SH-SY5Y (cell line): ENCODE data around the gene TMEM139.
A peak's percentile ranks its signal among the peaks of the same experiment; 100 is the strongest.

Experiments
- GATA2 ChIP-seq: IDR thresholded peaks from 2 replicates; pipeline ENCODE4 v1.6.1; 2011; ENCODE audit warnings: mild to moderate bottlenecking, low read depth, low read length
- GATA3 ChIP-seq: IDR thresholded peaks from 2 replicates; pipeline ENCODE4 v1.6.1; 2011; ENCODE audit warnings: low read depth, mild to moderate bottlenecking, low read length, moderate library complexity

Gene TMEM139

GRCh38 chr7:143250199-143250598, 34.6 kb upstream of the TMEM139 start:
- no peak for TF ChIP-seq GATA3
- no peak for TF ChIP-seq GATA2

GRCh38 chr7:143250822-143251221, 33.9 kb upstream of the TMEM139 start:
- TF ChIP-seq GATA2, result no peak
- no peak for TF ChIP-seq GATA3

- TF ChIP-seq GATA2, result no peak
- TF ChIP-seq GATA3, result no peak
Observed at GRCh38 chr7:143252006-143252405, 32.8 kb upstream of the TMEM139 start.

GRCh38 chr7:143255564-143255963, 29.2 kb upstream of the TMEM139 start:
- TF ChIP-seq GATA2 (no peak), GATA3 (no peak)

GRCh38 chr7:143256325-143256724, 28.4 kb upstream of the TMEM139 start:
- TF ChIP-seq GATA2, result no peak
- TF ChIP-seq GATA3, result no peak

- no peak for TF ChIP-seq GATA3
- TF ChIP-seq GATA2, result no peak
Observed at GRCh38 chr7:143256932-143257331, 27.8 kb upstream of the TMEM139 start.

- no peak for TF ChIP-seq GATA3
- TF ChIP-seq GATA2, result no peak
Observed at GRCh38 chr7:143257501-143257900, 27.3 kb upstream of the TMEM139 start.

- TF ChIP-seq GATA3 (no peak), GATA2 (no peak)
Observed at GRCh38 chr7:143258831-143259230, 25.9 kb upstream of the TMEM139 start.

- TF ChIP-seq GATA2, result no peak
Observed at GRCh38 chr7:143259765-143260164, 25.0 kb upstream of the TMEM139 start.

GRCh38 chr7:143261901-143262300, 22.9 kb upstream of the TMEM139 start:
- TF ChIP-seq GATA2 (no peak), GATA3 (no peak)

- TF ChIP-seq GATA3 (no peak), GATA2 (peak; percentile 6; the same call in 1 of the 2 replicates)
Observed at GRCh38 chr7:143263266-143264195, 21.2 kb upstream of the TMEM139 start, which contains the start of gene GSTK1. TSS of gene GSTK1 (plus strand) at chr7:143263441. CDS start at chr7:143263514, 73 bp downstream.

GRCh38 chr7:143265017-143265693, 19.6 kb upstream of the TMEM139 start:
- no peak for TF ChIP-seq GATA3
- no peak for TF ChIP-seq GATA2

- no peak for TF ChIP-seq GATA2
- TF ChIP-seq GATA3, result no peak
Observed at GRCh38 chr7:143269251-143269650, 15.5 kb upstream of the TMEM139 start.

GRCh38 chr7:143271240-143271639, 13.5 kb upstream of the TMEM139 start:
- TF ChIP-seq GATA2 (no peak), GATA3 (no peak)

- TF ChIP-seq GATA2, result no peak
- no peak for TF ChIP-seq GATA3
Observed at GRCh38 chr7:143272871-143273270, 11.9 kb upstream of the TMEM139 start.
